ENCODE data around the gene DIDO1. TPM values are rescaled to one million over a fixed set of nuclear protein-coding genes. Genes with fewer than 3 reads are reported as not detected.

Gene DIDO1
- total and polyA plus RNA-seq, 2 donors (not counting 1 experiment from before 2014, with no cell fraction given) = 57.6 to 124 TPM

GRCh38 chr20:62958388-62959100 lies 32.2 kb upstream of the DIDO1 start:
- 75% methylated on average over 9 of the region's 10 CpGs for WGBS (ENCODE audit: insufficient coverage)
- peaks cover 68% of the 10 kb centered on the region for H3K79me2 ChIP-seq (ENCODE audit: control insufficient read depth, insufficient read depth, low read length)
- ChIA-PET POLR2A (no interaction called here), CTCF (interaction anchor here (0.8 to 1.0 kb wide), 2 partner anchors 51 to 58 kb away, joined by 4 read pairs; no protein-coding TSS in a partner anchor)
- peaks cover 24 to 37% of the 10 kb centered on the region in 2 donors for H3K4me1 ChIP-seq (ENCODE audit: control insufficient read depth in 2 of 2, insufficient read depth in 2 of 2, low read length in 2 of 2)
- no peaks in the 10 kb centered on the region for H3K27me3 Mint-ChIP-seq
- no peaks in the 10 kb centered on the region for H3K27me3 ChIP-seq (replicated peaks in 1 of 4; ENCODE audit: control extremely low read depth in 1 of 4, control insufficient read depth in 3 of 4, insufficient read depth in 4 of 4, low read length in 3 of 4)
- H3K4me3 ChIP-seq (ENCODE audit: control extremely low read depth in 1 of 5, extremely low read depth in 1 of 5, insufficient read depth in 1 of 5, low read depth in 2 of 5, low read length in 4 of 5) = no peak overlapping the region
- no peaks in the 10 kb centered on the region for H3K9me3 ChIP-seq (ENCODE audit: control extremely low read depth in 1 of 3, control insufficient read depth in 2 of 3, insufficient read depth in 1 of 3, low read length in 2 of 3)
- H3K27ac ChIP-seq (ENCODE audit: low read length in 2 of 2) = no peak overlapping the region
- DNase-seq (no peak), ATAC-seq (ENCODE audit: low read depth) (no peak)
- no peak overlapping the region for H2AFZ ChIP-seq (ENCODE audit: insufficient read depth, low read depth, low read length, poor library complexity, severe bottlenecking)
- peaks cover 38% of the 10 kb centered on the region for H3K4me1 Mint-ChIP-seq
- H3K9me3 Mint-ChIP-seq (ENCODE audit: insufficient read depth) = no peaks in the 10 kb centered on the region
- no peak overlapping the region for H3K27ac Mint-ChIP-seq
- TF ChIP-seq, protein P1, sequence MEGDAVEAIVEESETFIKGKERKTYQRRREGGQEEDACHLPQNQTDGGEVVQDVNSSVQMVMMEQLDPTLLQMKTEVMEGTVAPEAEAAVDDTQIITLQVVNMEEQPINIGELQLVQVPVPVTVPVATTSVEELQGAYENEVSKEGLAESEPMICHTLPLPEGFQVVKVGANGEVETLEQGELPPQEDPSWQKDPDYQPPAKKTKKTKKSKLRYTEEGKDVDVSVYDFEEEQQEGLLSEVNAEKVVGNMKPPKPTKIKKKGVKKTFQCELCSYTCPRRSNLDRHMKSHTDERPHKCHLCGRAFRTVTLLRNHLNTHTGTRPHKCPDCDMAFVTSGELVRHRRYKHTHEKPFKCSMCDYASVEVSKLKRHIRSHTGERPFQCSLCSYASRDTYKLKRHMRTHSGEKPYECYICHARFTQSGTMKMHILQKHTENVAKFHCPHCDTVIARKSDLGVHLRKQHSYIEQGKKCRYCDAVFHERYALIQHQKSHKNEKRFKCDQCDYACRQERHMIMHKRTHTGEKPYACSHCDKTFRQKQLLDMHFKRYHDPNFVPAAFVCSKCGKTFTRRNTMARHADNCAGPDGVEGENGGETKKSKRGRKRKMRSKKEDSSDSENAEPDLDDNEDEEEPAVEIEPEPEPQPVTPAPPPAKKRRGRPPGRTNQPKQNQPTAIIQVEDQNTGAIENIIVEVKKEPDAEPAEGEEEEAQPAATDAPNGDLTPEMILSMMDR (IDR thresholded peaks at IDR 0.05) = no peak
- TF ChIP-seq EZH2 (IDR thresholded peaks at IDR 0.05; ENCODE audit: borderline replicate concordance, insufficient read depth, low read depth, low read length, poor library complexity, severe bottlenecking) = no peak
- H3K9ac ChIP-seq (ENCODE audit: low read length) = no peak overlapping the region
- intact Hi-C loops (cut with micrococcal nuclease) = loop anchor here (10.0 kb wide), 3 partner anchors 46 to 936 kb away; partner anchors contain the start of genes BHLHE23, DNAJC5 and MRGBP
- no peak overlapping the region for H3K4me3 Mint-ChIP-seq
- H3K4me2 ChIP-seq (replicated peaks; ENCODE audit: low read depth, low read length, poor library complexity, severe bottlenecking) = peak overlapping the region; percentile 57
- peaks cover 49% of the 10 kb centered on the region for H4K20me1 ChIP-seq (ENCODE audit: control insufficient read depth, insufficient read depth, low read length, poor library complexity, severe bottlenecking)
- H3K36me3 ChIP-seq (replicated peaks in 1 of 2; ENCODE audit: control extremely low read depth in 1 of 2, control insufficient read depth in 1 of 2, extremely low read depth in 1 of 2, insufficient read depth in 2 of 2, low read length in 1 of 2) = peaks cover 0 to 41% of the 10 kb centered on the region in 2 experiments

Data from B cell (primary cell).